ENCODE data around the gene BANP.
A peak's percentile ranks its signal among the peaks of the same experiment; 100 is the strongest.

The BANP gene

GRCh38 chr16:87939562-87940423, 11.4 kb upstream of the BANP start:
- no peaks in the 10 kb centered on the region for H3K9me3 ChIP-seq (ENCODE audit: severe bottlenecking)
- H3K4me1 ChIP-seq (ENCODE audit: insufficient read depth, poor library complexity, severe bottlenecking): peaks cover under 1% of the 10 kb centered on the region
- no peaks in the 10 kb centered on the region for H3K27me3 ChIP-seq (ENCODE audit: insufficient read depth, poor library complexity, severe bottlenecking)
- H3K4me3 ChIP-seq (ENCODE audit: severe bottlenecking): no peak overlapping the region
- ATAC-seq (ENCODE audit: low read depth) (no peak), DNase-seq (ENCODE audit: low spot score) (no peak)
- no peak overlapping the region for H3K27ac ChIP-seq (ENCODE audit: poor library complexity, severe bottlenecking)
- H3K36me3 ChIP-seq (ENCODE audit: low read depth): no peaks in the 10 kb centered on the region
- no peak for TF ChIP-seq CTCF (IDR thresholded peaks at IDR 0.05; ENCODE audit: poor library complexity, severe bottlenecking)

DNA sequence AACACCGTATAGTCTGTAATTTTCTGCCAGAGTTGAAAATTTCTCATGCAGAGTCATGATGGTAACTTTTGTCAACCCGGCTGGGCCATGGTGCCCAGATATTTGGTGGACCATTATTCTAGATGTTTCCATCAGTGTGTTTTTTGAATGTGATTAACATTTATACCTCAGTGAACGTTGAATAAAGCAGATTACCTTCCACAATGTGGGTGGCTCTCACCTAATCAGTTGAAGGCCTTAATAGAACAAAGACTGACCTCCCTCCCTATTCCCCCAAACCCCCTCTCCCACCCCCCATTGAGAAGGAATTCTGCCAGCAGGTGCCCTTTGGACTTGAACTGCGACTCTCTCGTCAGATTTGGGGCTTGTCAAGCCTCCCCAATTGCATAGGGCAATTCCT, 8.6 kb upstream of the BANP start:
- no peak overlapping the region for H3K27ac ChIP-seq (ENCODE audit: poor library complexity, severe bottlenecking)
- no peak overlapping the region for H3K4me3 ChIP-seq (ENCODE audit: severe bottlenecking)
- TF ChIP-seq CTCF (IDR thresholded peaks at IDR 0.05; ENCODE audit: poor library complexity, severe bottlenecking): no peak
- H3K4me1 ChIP-seq (ENCODE audit: insufficient read depth, poor library complexity, severe bottlenecking): peaks cover 13% of the 10 kb centered on the region
- no peak for DNase-seq (ENCODE audit: low spot score)
- H3K9me3 ChIP-seq (ENCODE audit: severe bottlenecking): no peaks in the 10 kb centered on the region
- no peaks in the 10 kb centered on the region for H3K36me3 ChIP-seq (ENCODE audit: low read depth)
- H3K27me3 ChIP-seq (ENCODE audit: insufficient read depth, poor library complexity, severe bottlenecking): no peaks in the 10 kb centered on the region
- ATAC-seq (ENCODE audit: low read depth): no peak

DNA sequence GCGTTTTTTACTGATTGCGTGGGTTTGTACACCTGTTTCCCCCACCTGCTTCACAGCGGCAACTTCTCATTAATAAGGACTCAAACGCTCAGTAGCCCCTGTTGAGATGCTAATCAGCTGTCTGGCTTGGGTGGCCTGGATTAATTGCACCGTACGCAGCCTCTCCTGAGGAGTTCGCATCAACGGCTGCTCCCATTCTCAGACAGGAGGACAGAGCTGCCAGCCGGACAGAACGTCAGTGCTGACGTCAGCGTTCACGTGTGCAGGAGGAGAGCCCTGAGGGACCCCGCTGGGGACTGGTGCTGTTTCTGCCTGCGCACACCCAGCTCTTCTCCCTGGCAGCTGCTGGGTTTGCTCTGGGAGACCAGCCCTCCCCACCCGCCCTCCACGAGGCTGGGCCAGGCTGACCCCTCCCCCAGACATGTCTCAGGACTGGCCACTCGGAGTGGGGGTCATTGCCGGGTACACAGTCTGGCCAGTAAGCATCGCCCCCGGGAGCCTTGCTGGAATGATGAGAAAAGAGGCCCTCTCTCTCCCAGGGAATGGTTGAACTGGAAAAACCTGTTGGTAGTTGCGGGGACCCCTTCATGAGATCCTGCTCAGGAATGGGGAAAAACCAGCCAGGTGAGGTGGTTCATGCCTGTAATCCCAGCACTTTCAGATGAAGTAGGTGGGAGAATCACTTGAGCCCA, 5.7 kb upstream of the BANP start:
- ATAC-seq (ENCODE audit: low read depth): peak; percentile 77
- peak; percentile 85 for DNase-seq (ENCODE audit: low spot score)
- no peaks in the 10 kb centered on the region for H3K36me3 ChIP-seq (ENCODE audit: low read depth)
- no peaks in the 10 kb centered on the region for H3K9me3 ChIP-seq (ENCODE audit: severe bottlenecking)
- H3K4me3 ChIP-seq (ENCODE audit: severe bottlenecking): peak overlapping the region; percentile 10
- H3K4me1 ChIP-seq (ENCODE audit: insufficient read depth, poor library complexity, severe bottlenecking): peaks cover 13% of the 10 kb centered on the region
- no peaks in the 10 kb centered on the region for H3K27me3 ChIP-seq (ENCODE audit: insufficient read depth, poor library complexity, severe bottlenecking)
- no peak overlapping the region for H3K27ac ChIP-seq (ENCODE audit: poor library complexity, severe bottlenecking)
- no peak for TF ChIP-seq CTCF (IDR thresholded peaks at IDR 0.05; ENCODE audit: poor library complexity, severe bottlenecking)

DNA sequence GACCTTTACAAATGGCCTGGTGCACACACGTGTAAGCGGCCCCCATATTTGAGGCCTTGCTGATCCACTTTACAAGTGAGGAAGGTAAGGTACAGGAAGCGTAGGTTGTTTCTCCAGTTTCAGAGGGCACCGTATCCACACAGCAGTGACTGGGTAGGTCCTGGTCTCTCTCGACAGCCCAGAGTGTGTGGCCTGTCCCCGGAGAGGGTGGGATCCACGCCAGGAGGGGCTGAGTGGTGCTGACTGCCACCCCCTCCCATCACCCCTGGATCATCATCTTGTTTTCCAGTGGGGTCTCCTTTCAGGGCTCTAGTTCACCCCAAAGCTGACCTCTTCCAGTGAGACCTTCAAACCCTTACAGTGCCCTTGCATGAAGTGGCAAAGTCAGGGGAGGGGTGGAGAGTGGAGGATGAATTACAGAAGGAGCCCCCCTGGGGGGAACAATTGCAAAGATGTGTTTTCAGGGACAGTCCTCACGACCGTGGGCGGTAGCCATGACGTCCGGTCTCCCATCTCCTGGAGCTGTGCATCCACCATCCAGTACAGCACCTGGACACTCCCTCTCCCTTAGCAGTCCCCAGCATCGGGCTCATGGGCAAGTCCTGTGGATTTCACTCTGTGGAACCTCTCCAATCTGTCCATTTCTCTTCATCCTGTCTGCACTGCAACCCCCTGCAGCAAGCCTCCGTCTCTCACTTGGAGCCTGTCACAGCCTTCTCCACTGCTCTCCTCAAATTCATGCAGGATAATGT, 4.5 kb upstream of the BANP start:
- Histone ChIP-seq H3K27me3 (ENCODE audit: insufficient read depth, poor library complexity, severe bottlenecking) (no peaks in the 10 kb centered on the region), H3K4me3 (ENCODE audit: severe bottlenecking) (no peak overlapping the region), H3K9me3 (ENCODE audit: severe bottlenecking) (no peaks in the 10 kb centered on the region), H3K27ac (ENCODE audit: poor library complexity, severe bottlenecking) (no peak overlapping the region), H3K36me3 (ENCODE audit: low read depth) (no peaks in the 10 kb centered on the region), H3K4me1 (ENCODE audit: insufficient read depth, poor library complexity, severe bottlenecking) (peaks cover 13% of the 10 kb centered on the region)
- DNase-seq (ENCODE audit: low spot score) (no peak), ATAC-seq (ENCODE audit: low read depth) (no peak)
- no peak for TF ChIP-seq CTCF (IDR thresholded peaks at IDR 0.05; ENCODE audit: poor library complexity, severe bottlenecking)

All from RWPE2 (cell line).